Natural killer cell (primary cell): ENCODE results near the gene GPR6. TPM values are rescaled to one million over a fixed set of nuclear protein-coding genes. Genes with fewer than 3 reads are reported as not detected.
A peak's percentile ranks its signal among the peaks of the same experiment; 100 is the strongest.

ENCODE experiments used
- ATAC-seq, 3 donors: fragments of 150-1000 bp in 2 of 3; fragments of 200-7000 bp in 1 of 3; cut with Tn5 transposase; 1 replicate in 1 of 3; 2 replicates in 2 of 3; pipeline ENCODE4 v1.10.0; 2021; ENCODE audit warnings: mild to moderate bottlenecking in 2 of 3, moderate library complexity in 2 of 3
- DNase-seq, 2 donors: peaks; one replicate each; pipeline versions ENCODE4 v3.0.0 to v3.0.0-alpha.2; 2013 to 2021; ENCODE audit warnings: mixed read lengths in 1 of 2
- H3K27ac ChIP-seq: one replicate; pipeline ENCODE4 v1.5.1; 2013; ENCODE audit warnings: mild to moderate bottlenecking, low read length
- H3K27me3 ChIP-seq: one replicate; pipeline ENCODE4 v1.6.1; 2013; ENCODE audit warnings: low read length; ENCODE audit not compliant: control insufficient read depth, insufficient read depth
- H3K36me3 ChIP-seq: one replicate; pipeline ENCODE4 v1.6.1; 2013; ENCODE audit warnings: low read length; ENCODE audit not compliant: control insufficient read depth, insufficient read depth
- H3K4me1 ChIP-seq: one replicate; pipeline ENCODE4 v1.6.1; 2013; ENCODE audit warnings: low read length; ENCODE audit not compliant: control insufficient read depth, insufficient read depth
- H3K4me3 ChIP-seq: one replicate; pipeline ENCODE4 v1.5.1; 2013; ENCODE audit warnings: low read length
- H3K9me3 ChIP-seq: one replicate; pipeline ENCODE4 v1.6.1; 2013; ENCODE audit warnings: low read length; ENCODE audit not compliant: control insufficient read depth, insufficient read depth
- H3K27ac Mint-ChIP-seq, 2 donors: one replicate each; pipeline ENCODE4 v1.8.0; 2022; ENCODE audit warnings: mild to moderate bottlenecking in 2 of 2, mixed read lengths in 2 of 2, moderate library complexity in 1 of 2
- H3K27me3 Mint-ChIP-seq, 2 donors: one replicate each; pipeline ENCODE4 v1.8.0; 2022; ENCODE audit warnings: low read depth in 2 of 2, mixed read lengths in 2 of 2
- H3K36me3 Mint-ChIP-seq: one replicate; pipeline ENCODE4 v1.8.0; 2022; ENCODE audit warnings: mixed read lengths
- H3K4me1 Mint-ChIP-seq, 2 donors: one replicate each; pipeline ENCODE4 v1.8.0; 2022; ENCODE audit warnings: mixed read lengths in 2 of 2
- H3K4me3 Mint-ChIP-seq: one replicate; pipeline ENCODE4 v1.8.0; 2022; ENCODE audit warnings: mild to moderate bottlenecking, moderate library complexity, mixed read lengths
- H3K9me3 Mint-ChIP-seq, 2 donors: one replicate each; pipeline ENCODE4 v1.8.0; 2022; ENCODE audit warnings: mixed read lengths in 2 of 2
- WGBS: methylation state at CpG from one replicate; pipeline ENCODE4 v1.1.7; 2013; ENCODE audit warnings: missing lambda C conversion rate; ENCODE audit not compliant: insufficient coverage; 5-methylcytosine and 5-hydroxymethylcytosine counted together
- intact Hi-C: fragments of 100-400 bp; cut with micrococcal nuclease; formaldehyde crosslinking; loops from one replicate; pipeline ENCODE4 v1.14.2; 2022
- total RNA-seq, 4 donors: library from RNA; stranded (reverse); fragments of 120-200 nt in 1 of 4; gene quantifications; one replicate each; pipeline versions ENCODE4 v1.2.3 to v1.2.4, GENCODE V29; 2013 to 2022
- TF ChIP-seq, protein P1 (sequence below): fragments of 200-600 bp; IDR thresholded peaks from one replicate; pipeline ENCODE4 v1.8.0; 2022; ENCODE audit warnings: antibody characterized with exemption

Gene GPR6
- total RNA-seq, 3 donors from 2014 or later (not counting 1 experiment from before 2014, with no cell fraction given): not detected

DNA sequence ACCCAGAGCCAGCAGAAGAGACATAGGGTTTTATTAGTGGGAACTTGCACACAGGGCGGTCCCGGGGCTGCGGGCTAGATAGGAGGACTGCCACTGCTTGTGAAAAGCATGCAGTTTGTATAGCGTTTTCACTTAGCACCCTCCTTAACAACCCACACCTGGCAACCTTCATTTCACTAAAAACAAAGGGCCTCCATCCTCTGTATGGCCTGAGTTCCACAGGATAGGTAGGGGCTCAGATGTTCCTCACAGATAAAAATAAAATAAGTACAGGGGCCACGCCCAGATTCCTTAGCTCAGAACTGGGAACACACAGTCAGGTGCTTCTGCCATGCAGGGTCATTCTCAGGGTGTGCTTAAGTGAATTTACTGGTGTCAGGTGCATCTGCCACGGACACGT, 39.8 kb downstream of the GPR6 start:
- Mint-ChIP-seq H3K36me3 (no peaks in the 10 kb centered on the region), H3K27me3 (peaks cover 0 to 3% of the 10 kb centered on the region in 2 donors), H3K27ac (no peak overlapping the region), H3K4me3 (no peak overlapping the region), H3K4me1 (peaks cover 7 to 14% of the 10 kb centered on the region in 2 donors), H3K9me3 (no peaks in the 10 kb centered on the region)
- intact Hi-C loops: no loop called here
- Histone ChIP-seq H3K27me3 (no peaks in the 10 kb centered on the region), H3K9me3 (no peaks in the 10 kb centered on the region), H3K36me3 (no peaks in the 10 kb centered on the region), H3K27ac (no peak overlapping the region), H3K4me3 (no peak overlapping the region), H3K4me1 (peaks cover 7% of the 10 kb centered on the region)
- 88% methylated on average over 7 of the region's 7 CpGs for WGBS
- DNase-seq (no peak), ATAC-seq (no peak)
- TF ChIP-seq, protein P1, sequence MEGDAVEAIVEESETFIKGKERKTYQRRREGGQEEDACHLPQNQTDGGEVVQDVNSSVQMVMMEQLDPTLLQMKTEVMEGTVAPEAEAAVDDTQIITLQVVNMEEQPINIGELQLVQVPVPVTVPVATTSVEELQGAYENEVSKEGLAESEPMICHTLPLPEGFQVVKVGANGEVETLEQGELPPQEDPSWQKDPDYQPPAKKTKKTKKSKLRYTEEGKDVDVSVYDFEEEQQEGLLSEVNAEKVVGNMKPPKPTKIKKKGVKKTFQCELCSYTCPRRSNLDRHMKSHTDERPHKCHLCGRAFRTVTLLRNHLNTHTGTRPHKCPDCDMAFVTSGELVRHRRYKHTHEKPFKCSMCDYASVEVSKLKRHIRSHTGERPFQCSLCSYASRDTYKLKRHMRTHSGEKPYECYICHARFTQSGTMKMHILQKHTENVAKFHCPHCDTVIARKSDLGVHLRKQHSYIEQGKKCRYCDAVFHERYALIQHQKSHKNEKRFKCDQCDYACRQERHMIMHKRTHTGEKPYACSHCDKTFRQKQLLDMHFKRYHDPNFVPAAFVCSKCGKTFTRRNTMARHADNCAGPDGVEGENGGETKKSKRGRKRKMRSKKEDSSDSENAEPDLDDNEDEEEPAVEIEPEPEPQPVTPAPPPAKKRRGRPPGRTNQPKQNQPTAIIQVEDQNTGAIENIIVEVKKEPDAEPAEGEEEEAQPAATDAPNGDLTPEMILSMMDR: no peak

DNA sequence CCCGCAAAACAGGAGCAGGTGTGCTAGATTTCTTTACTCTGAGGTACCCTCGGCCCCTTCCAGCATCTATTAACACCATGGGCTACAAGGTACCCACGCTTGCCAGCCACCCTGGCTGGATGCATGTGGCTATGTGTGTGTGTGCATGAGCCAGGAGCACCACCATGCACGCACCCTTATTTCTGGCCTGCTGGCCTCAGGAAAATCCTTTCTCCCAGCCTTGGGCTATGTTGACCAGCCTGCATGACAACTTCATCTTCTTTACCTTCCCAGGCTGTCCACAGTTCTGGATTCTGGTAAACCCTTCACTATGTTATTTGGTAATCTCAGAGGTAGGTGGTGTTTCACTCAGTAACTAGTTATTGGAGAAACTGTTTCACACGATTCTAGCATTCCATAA, 40.4 kb downstream of the GPR6 start:
- H3K4me1 Mint-ChIP-seq: peaks cover 7 to 14% of the 10 kb centered on the region in 2 donors
- ATAC-seq: no peak
- Histone ChIP-seq H3K4me3 (no peak overlapping the region), H3K9me3 (no peaks in the 10 kb centered on the region), H3K27ac (no peak overlapping the region), H3K36me3 (no peaks in the 10 kb centered on the region), H3K4me1 (peaks cover 7% of the 10 kb centered on the region), H3K27me3 (no peaks in the 10 kb centered on the region)
- no peak overlapping the region for H3K27ac Mint-ChIP-seq
- no peaks in the 10 kb centered on the region for H3K9me3 Mint-ChIP-seq
- 89% methylated on average over 4 of the region's 5 CpGs for WGBS
- no peaks in the 10 kb centered on the region for H3K36me3 Mint-ChIP-seq
- DNase-seq: no peak
- H3K4me3 Mint-ChIP-seq: no peak overlapping the region
- TF ChIP-seq, protein P1: no peak
- intact Hi-C loops: no loop called here
- peaks cover 0 to 1% of the 10 kb centered on the region in 2 donors for H3K27me3 Mint-ChIP-seq

DNA sequence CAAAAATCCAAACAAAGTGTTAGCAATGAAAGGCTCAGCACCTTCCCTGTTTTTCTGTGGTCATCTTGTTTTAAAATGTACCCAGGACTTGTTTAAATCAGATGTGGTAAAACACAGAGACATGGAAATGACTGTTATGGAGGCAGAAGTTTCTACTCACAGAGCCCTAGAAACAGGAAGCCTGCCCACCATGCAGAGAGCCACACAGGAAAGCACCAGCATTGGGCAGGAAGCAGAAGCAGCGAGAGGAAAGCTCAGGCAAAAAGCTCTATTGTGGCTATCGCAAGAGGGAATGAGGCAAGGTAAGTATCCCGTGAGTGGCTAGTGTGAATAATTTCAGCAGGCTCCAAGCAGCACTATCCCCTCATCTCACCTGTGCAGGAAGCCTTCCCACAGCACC, 42.8 kb downstream of the GPR6 start:
- Mint-ChIP-seq H3K4me1 (peaks cover 7 to 14% of the 10 kb centered on the region in 2 donors), H3K4me3 (no peak overlapping the region), H3K36me3 (no peaks in the 10 kb centered on the region), H3K27ac (no peak overlapping the region), H3K27me3 (no peaks in the 10 kb centered on the region), H3K9me3 (no peaks in the 10 kb centered on the region)
- Histone ChIP-seq H3K4me1 (peaks cover 7% of the 10 kb centered on the region), H3K27me3 (no peaks in the 10 kb centered on the region), H3K9me3 (no peaks in the 10 kb centered on the region), H3K4me3 (no peak overlapping the region), H3K36me3 (no peaks in the 10 kb centered on the region), H3K27ac (no peak overlapping the region)
- 0% methylated on average over 3 of the region's 3 CpGs for WGBS
- ATAC-seq (peak in 2 of 3 donors; percentile 49 to 70), DNase-seq (peak in 1 of 2 donors; percentile 32)
- intact Hi-C loops: no loop called here
- TF ChIP-seq, protein P1: no peak

DNA sequence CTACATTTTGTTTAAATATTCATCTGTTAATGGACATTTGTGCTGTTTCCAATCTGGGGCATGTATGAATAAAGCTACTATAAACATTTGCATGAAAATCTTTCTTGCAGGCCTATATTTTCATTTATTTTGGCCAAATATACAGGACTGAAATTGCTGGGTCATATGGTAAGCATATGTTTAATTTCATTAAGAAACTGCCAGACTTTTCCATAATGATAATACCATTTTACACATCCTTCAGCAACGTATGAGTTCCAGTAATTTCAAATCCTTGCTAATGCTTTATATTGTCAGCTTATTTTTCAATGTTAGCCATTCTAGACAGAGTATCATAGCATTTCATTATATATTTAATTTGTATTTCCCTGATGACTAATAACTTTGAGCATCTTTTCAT, 51.0 kb downstream of the GPR6 start:
- Mint-ChIP-seq H3K27ac (no peak overlapping the region), H3K36me3 (no peaks in the 10 kb centered on the region), H3K27me3 (no peaks in the 10 kb centered on the region), H3K9me3 (no peaks in the 10 kb centered on the region), H3K4me1 (no peaks in the 10 kb centered on the region), H3K4me3 (no peak overlapping the region)
- Histone ChIP-seq H3K9me3 (no peaks in the 10 kb centered on the region), H3K4me3 (no peak overlapping the region), H3K27me3 (no peaks in the 10 kb centered on the region), H3K27ac (no peak overlapping the region), H3K4me1 (no peaks in the 10 kb centered on the region), H3K36me3 (no peaks in the 10 kb centered on the region)
- no CpG with 5 or more reads among the region's 1 CpG for WGBS
- ATAC-seq (no peak), DNase-seq (no peak)
- TF ChIP-seq, protein P1: no peak
- intact Hi-C loops: no loop called here
